Measurements from ENCODE around the gene IFRD2.
A peak's percentile ranks its signal among the peaks of the same experiment; 100 is the strongest.

The IFRD2 gene

DNA sequence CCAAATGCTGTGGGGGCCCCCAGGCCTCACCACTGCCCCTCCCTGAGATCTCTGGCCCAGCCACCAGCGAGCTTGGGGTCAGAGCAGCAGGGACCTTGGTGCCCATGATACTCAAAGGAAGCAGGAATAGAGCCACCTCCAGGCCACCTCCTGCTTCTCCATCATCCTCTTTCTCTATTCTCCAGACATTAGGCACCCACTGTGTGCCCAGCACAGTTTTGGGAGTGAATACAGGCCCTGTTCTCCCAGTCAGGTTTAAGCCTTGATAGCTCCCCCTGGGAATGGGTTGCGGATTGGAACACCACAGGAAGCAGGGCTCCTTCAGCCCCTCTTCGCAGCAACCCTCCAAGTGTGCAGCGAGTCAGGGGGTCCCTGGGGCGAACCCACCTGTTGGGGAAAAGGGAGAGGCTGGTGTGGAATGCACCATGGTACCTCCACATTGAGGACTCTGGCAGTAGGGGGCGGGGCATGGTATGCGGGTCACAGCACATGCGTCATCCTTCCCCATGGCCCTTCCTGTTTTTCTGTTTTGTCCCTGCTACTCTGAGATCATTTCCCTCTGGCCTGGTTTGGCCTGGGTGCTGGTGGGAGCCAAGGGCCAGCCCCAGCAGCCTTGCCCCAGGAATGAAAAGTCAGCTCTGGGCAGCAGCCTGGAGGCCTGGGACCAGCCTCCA is 37.5 kb downstream of the IFRD2 start:
- Histone ChIP-seq H3K36me3 (peaks cover 4% of the 10 kb centered on the region), H3K9me3 (no peaks in the 10 kb centered on the region), H3K4me3 (ENCODE audit: low read depth, low read length) (no peak overlapping the region), H3K27me3 (no peaks in the 10 kb centered on the region), H3K4me1 (peaks cover 3% of the 10 kb centered on the region)
- DNase-seq = no peak
- TF ChIP-seq, protein P1, sequence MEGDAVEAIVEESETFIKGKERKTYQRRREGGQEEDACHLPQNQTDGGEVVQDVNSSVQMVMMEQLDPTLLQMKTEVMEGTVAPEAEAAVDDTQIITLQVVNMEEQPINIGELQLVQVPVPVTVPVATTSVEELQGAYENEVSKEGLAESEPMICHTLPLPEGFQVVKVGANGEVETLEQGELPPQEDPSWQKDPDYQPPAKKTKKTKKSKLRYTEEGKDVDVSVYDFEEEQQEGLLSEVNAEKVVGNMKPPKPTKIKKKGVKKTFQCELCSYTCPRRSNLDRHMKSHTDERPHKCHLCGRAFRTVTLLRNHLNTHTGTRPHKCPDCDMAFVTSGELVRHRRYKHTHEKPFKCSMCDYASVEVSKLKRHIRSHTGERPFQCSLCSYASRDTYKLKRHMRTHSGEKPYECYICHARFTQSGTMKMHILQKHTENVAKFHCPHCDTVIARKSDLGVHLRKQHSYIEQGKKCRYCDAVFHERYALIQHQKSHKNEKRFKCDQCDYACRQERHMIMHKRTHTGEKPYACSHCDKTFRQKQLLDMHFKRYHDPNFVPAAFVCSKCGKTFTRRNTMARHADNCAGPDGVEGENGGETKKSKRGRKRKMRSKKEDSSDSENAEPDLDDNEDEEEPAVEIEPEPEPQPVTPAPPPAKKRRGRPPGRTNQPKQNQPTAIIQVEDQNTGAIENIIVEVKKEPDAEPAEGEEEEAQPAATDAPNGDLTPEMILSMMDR (IDR thresholded peaks at IDR 0.05; ENCODE audit: low read depth, low read length) = no peak

DNA sequence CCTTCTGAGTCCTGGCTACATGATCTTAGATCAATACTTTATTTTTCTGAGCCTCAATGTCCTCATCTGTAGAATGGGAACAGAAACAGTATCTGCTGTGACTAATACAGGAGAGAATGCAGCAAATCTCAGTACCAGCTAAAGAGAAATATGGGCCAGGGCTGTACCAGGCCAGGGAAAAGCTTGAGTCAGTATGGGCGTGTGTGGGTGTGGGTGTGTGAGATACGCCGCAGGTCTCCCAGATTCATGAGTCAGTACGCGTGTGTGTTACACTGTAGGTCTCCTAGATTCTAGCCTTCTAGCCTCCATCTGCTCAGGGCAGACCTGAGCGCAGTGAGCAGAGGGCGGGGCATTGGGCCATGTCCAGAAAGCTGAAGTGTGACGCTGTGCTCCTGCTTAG is 41.0 kb downstream of the IFRD2 start:
- Histone ChIP-seq H3K27me3 (no peaks in the 10 kb centered on the region), H3K36me3 (no peaks in the 10 kb centered on the region), H3K4me1 (peaks cover 4% of the 10 kb centered on the region), H3K9me3 (no peaks in the 10 kb centered on the region), H3K4me3 (ENCODE audit: low read depth, low read length) (no peak overlapping the region)
- no peak for DNase-seq
- TF ChIP-seq, protein P1 (IDR thresholded peaks at IDR 0.05; ENCODE audit: low read depth, low read length) = no peak

DNA sequence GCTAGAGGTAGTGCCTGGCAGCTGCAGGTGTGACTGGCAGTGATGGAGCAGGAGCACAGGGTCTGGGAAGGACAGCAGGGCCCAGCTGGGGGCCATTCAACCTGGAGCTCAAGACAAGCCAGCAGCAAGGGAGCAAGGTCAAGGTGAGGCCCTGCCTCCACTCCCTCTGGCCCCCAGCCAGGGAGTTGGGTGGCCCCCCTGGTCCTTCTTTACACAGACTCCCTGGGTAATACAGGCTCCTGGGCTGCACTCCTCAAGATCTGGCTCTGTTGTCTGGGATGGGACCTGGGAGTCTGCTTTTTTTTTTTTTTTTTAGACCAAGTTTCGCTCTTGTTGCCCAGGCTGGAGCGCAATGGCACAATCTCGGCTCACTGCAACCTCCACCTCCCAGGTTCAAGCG is 41.7 kb downstream of the IFRD2 start:
- DNase-seq = no peak

DNA sequence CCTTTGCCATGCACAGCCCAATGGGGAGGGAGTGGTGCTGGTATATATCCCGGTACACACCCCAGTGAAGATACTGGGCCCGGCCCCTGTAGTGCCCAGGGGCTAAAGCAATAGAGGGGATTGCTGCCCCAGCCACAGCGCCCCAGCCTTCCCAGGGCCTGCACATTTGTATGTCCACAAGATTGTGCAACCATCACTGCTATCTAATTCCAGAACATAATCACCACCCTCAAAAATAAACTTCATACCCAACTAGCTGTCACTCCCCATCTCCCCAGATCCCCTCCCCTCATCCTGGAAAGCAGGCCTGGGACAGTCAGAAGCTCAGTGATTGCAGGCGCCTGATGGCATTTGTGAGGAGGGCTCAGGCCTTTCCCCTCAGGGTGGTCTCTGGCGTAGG is 42.8 kb downstream of the IFRD2 start:
- H3K4me3 ChIP-seq (ENCODE audit: low read depth, low read length) = no peak overlapping the region
- peaks cover 4% of the 10 kb centered on the region for H3K4me1 ChIP-seq
- TF ChIP-seq, protein P1 (IDR thresholded peaks at IDR 0.05; ENCODE audit: low read depth, low read length) = no peak

More for the DNA sequence above, 41.7 kb downstream of the IFRD2 start:
- TF ChIP-seq, protein P1 (IDR thresholded peaks at IDR 0.05; ENCODE audit: low read depth, low read length) = no peak
- H3K36me3 ChIP-seq = no peaks in the 10 kb centered on the region
- no peaks in the 10 kb centered on the region for H3K9me3 ChIP-seq
- no peaks in the 10 kb centered on the region for H3K27me3 ChIP-seq
- no peak overlapping the region for H3K4me3 ChIP-seq (ENCODE audit: low read depth, low read length)
- H3K4me1 ChIP-seq = peaks cover 4% of the 10 kb centered on the region

DNA sequence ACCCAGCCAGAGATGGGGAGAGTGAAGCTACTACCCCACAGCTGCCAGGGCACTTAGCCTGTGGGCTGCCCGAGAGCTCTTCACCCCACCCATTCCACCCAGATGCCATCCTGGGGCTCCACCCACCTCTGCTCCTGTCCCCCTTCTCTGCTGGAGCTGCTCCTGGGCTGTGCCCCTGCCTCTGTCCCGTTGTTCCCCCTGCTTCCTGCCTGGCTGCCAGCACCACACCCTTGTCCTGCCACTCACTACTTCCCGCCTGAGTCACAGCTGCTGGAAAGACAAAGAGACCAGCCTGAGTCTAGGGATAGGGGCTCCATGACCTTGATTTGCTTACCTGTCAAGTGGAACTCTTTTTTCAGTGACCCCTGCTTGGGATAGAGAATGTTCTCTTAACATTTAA is 43.8 kb downstream of the IFRD2 start:
- Histone ChIP-seq H3K9me3 (no peaks in the 10 kb centered on the region), H3K4me1 (peaks cover 4% of the 10 kb centered on the region), H3K4me3 (ENCODE audit: low read depth, low read length) (no peak overlapping the region), H3K27me3 (no peaks in the 10 kb centered on the region), H3K36me3 (no peaks in the 10 kb centered on the region)
- no peak for DNase-seq
- TF ChIP-seq, protein P1 (IDR thresholded peaks at IDR 0.05; ENCODE audit: low read depth, low read length) = no peak

More for the DNA sequence above, 42.8 kb downstream of the IFRD2 start:
- Histone ChIP-seq H3K9me3 (no peaks in the 10 kb centered on the region), H3K27me3 (no peaks in the 10 kb centered on the region), H3K36me3 (no peaks in the 10 kb centered on the region)
- DNase-seq = no peak

DNA sequence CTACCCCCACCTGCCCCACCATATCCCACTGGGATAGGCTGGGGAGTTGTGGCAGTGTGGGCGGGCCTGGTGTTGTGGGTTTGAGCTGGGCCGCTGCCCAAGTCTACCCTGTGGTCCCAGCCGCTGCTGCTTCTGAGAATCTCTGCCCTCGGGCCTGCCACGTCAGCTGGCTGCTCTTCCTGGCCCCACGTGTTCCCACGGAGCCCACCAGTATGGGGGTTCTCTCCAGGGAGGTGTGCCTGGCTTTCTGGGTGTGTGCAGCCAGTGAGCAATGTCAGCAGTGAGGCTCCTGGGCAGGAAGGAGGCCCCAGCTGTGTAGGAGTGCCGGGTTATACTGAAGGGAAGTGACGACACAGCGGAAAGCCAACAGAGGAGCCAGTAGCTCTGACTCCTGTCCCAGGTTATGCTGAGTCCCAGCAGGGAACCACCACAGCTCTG is 45.7 kb downstream of the IFRD2 start:
- H3K27me3 ChIP-seq = no peaks in the 10 kb centered on the region
- H3K4me1 ChIP-seq = peaks cover 4% of the 10 kb centered on the region
- no peaks in the 10 kb centered on the region for H3K36me3 ChIP-seq
- TF ChIP-seq, protein P1 (IDR thresholded peaks at IDR 0.05; ENCODE audit: low read depth, low read length) = no peak
- DNase-seq = no peak
- H3K9me3 ChIP-seq = no peaks in the 10 kb centered on the region
- peak overlapping the region; percentile 55; the same call in 1 of the 2 replicates for H3K4me3 ChIP-seq (ENCODE audit: low read depth, low read length)
